K562 (cell line): ENCODE measurements around the gene MT1M. TPM values are rescaled to one million over a fixed set of nuclear protein-coding genes. Genes with fewer than 3 reads are reported as not detected.

Source experiments
- ATAC-seq: fragments of 200-7000 bp; cut with Tn5 transposase; 3 replicates; pipeline ENCODE4 v1.9.1; 2020; ENCODE audit warnings: moderate library complexity
- BruUV-seq: library from RNA; stranded (reverse); fragments of 400-500 nt; replicated peaks from 2 replicates; lab custom pipeline; 2021; lab: Mats Ljungman, UMichigan
- CTCF ChIA-PET: fragments of 300-600 bp; formaldehyde crosslinking; extraction: SDS; loops from one replicate; lab custom pipeline; 2021; ENCODE audit warnings: low intra/inter-chr PET ratio; lab: Yijun Ruan, JAX
- POLR2A ChIA-PET: fragments of 300-600, 350-650 bp; sonication (Branson Sonifier 250); formaldehyde crosslinking; extraction: SDS; loops from one replicate; lab custom pipeline; 2021; ENCODE audit warnings: antibody characterized with exemption, inconsistent platforms; lab: Yijun Ruan, JAX
- DNase-seq, 4 experiments: peaks; one replicate each; pipeline versions ENCODE4 v3.0.0 to v3.0.0-alpha.2; 2011 to 2018; ENCODE audit warnings: low spot score in 3 of 4, mixed read lengths in 3 of 4; ENCODE audit errors: extremely low read depth in 1 of 4
- FAIRE-seq: peaks from 2 replicates; lab custom pipeline; 2011; peaks lifted over from hg19 to GRCh38; lab: Jason Lieb, UNC
- H2AFZ ChIP-seq: 2 replicates; pipeline ENCODE4 v1.6.0; 2011; ENCODE audit warnings: low read depth, low read length, control low read depth, inconsistent platforms
- H3K27ac ChIP-seq: fragments of 200-600 bp; 3 replicates; pipeline ENCODE4 v1.8.0; 2011; ENCODE audit warnings: low read depth, mild to moderate bottlenecking, control low read depth, inconsistent platforms, low read length, moderate library complexity, mixed read lengths; ENCODE audit errors: extremely low read depth
- H3K27me3 ChIP-seq, 2 experiments: fragments of 300-600 bp in 1 of 2; 2 replicates in 1 of 2; 3 replicates in 1 of 2; pipeline versions ENCODE4 v1.6.0 to v1.8.0; 2011; ENCODE audit warnings: inconsistent platforms in 2 of 2, low read length in 2 of 2, mild to moderate bottlenecking in 1 of 2, mixed read lengths in 1 of 2, moderate library complexity in 1 of 2; ENCODE audit not compliant: control insufficient read depth in 2 of 2, insufficient read depth in 2 of 2
- H3K36me3 ChIP-seq: fragments of 300-600 bp; 3 replicates; pipeline ENCODE4 v1.8.0; 2011; ENCODE audit warnings: mild to moderate bottlenecking, low read length, inconsistent platforms; ENCODE audit not compliant: control insufficient read depth, insufficient read depth
- H3K4me1 ChIP-seq, 2 experiments: fragments of 200-600 bp in 1 of 2; replicated peaks in 1 of 2; 2 replicates in 1 of 2; 3 replicates in 1 of 2; pipeline versions ENCODE4 v1.5.1 to v1.8.0; 2011; ENCODE audit warnings: inconsistent platforms in 2 of 2, low read length in 2 of 2, mild to moderate bottlenecking in 1 of 2, mixed read lengths in 1 of 2, moderate library complexity in 1 of 2; ENCODE audit not compliant: control insufficient read depth in 2 of 2, insufficient read depth in 2 of 2
- H3K4me2 ChIP-seq: 2 replicates; pipeline ENCODE4 v1.6.1; 2011; ENCODE audit warnings: low read length, control low read depth, inconsistent platforms, mixed read lengths; ENCODE audit not compliant: insufficient read depth
- H3K4me3 ChIP-seq: fragments of 200-600 bp; sonication (generic), shearing (Covaris generic); 2 replicates; pipeline ENCODE4 v1.5.1; 2016; ENCODE audit warnings: control low read depth, inconsistent platforms
- H3K79me2 ChIP-seq: fragments of 200-600 bp; 3 replicates; pipeline ENCODE4 v1.8.0; 2011; ENCODE audit warnings: low read length, inconsistent platforms; ENCODE audit not compliant: control insufficient read depth, insufficient read depth
- H3K9ac ChIP-seq, 2 experiments: 2 replicates each; pipeline versions ENCODE4 v1.6.0 to v1.6.1; 2011; ENCODE audit warnings: low read depth in 2 of 2, low read length in 2 of 2, control low read depth in 1 of 2, inconsistent platforms in 1 of 2, mild to moderate bottlenecking in 1 of 2, mixed read lengths in 1 of 2; ENCODE audit not compliant: insufficient read depth in 1 of 2
- H3K9me1 ChIP-seq: one replicate; pipeline ENCODE4 v1.6.0; 2011; ENCODE audit warnings: inconsistent platforms, mild to moderate bottlenecking, low read length, moderate library complexity; ENCODE audit not compliant: control insufficient read depth, insufficient read depth
- H3K9me3 ChIP-seq: replicated peaks from 2 replicates; pipeline ENCODE4 v1.5.1; 2011; ENCODE audit warnings: low read depth, low read length, inconsistent platforms; ENCODE audit not compliant: control insufficient read depth, insufficient read depth
- H4K20me1 ChIP-seq: replicated peaks from 2 replicates; pipeline ENCODE4 v1.6.1; 2011; ENCODE audit warnings: low read length, inconsistent platforms, mixed read lengths; ENCODE audit not compliant: control insufficient read depth, insufficient read depth
- CGGBP1 ChIP-seq: fragments of 250-450 bp; sonication (Bioruptor Pico); IDR thresholded peaks from 2 replicates; pipeline ENCODE4 v1.9.0; 2021; ENCODE audit warnings: mild to moderate bottlenecking
- DDX20 ChIP-seq: fragments of 450-650 bp; IDR thresholded peaks from 2 replicates; pipeline ENCODE4 v1.6.1; 2016; ENCODE audit warnings: missing genetic modification characterization, low read depth, mild to moderate bottlenecking, missing compliant biosample characterization, moderate library complexity
- PRMT5 ChIP-seq: sonication (generic); formaldehyde crosslinking; IDR thresholded peaks from 2 replicates; pipeline ENCODE4 v1.5.0; 2020; ENCODE audit warnings: missing genetic modification reagents
- RAD21 ChIP-seq, 2 experiments: fragments of 250-450 bp in 1 of 2; fragments of 450-650 bp in 1 of 2; sonication (Bioruptor Pico) in 1 of 2; formaldehyde crosslinking in 1 of 2; IDR thresholded peaks in 1 of 2; conservative IDR thresholded peaks in 1 of 2; 2 replicates each; pipeline versions ENCODE4 v1.4.0 to v1.8.0; 2020 to 2022; ENCODE audit warnings: mild to moderate bottlenecking in 2 of 2, moderate library complexity in 1 of 2
- U2AF1 ChIP-seq: fragments of 200-400 bp; formaldehyde crosslinking; optimal IDR thresholded peaks from 2 replicates; pipeline ENCODE3; 2017; ENCODE audit warnings: mild to moderate bottlenecking, low read depth, low read length, moderate library complexity
- ZFP36 ChIP-seq: fragments of 150-350 bp; IDR thresholded peaks from 2 replicates; pipeline ENCODE4 v1.6.1; 2018; ENCODE audit warnings: low read length, low read depth; ENCODE audit not compliant: partially characterized antibody
- WGBS: fragments of 100-300 bp; shearing (Covaris generic); methylation state at CpG from one replicate; pipeline ENCODE4 v1.1.6; 2016; ENCODE audit warnings: low coverage, mixed read lengths; ENCODE audit not compliant: insufficient coverage; ENCODE audit errors: missing lambda C conversion rate; 5-methylcytosine and 5-hydroxymethylcytosine counted together
- in situ Hi-C: fragments of 300-500 bp; cut with MboI; formaldehyde crosslinking; loops from 4 replicates; pipeline ENCODE4 v1.15.0; 2018; ENCODE audit warnings: inconsistent platforms, mixed read lengths
- intact Hi-C: fragments of 100-400 bp; cut with micrococcal nuclease; formaldehyde crosslinking; loops from 2 replicates; pipeline ENCODE4 v1.14.2; 2022
- polyA plus RNA-seq, 8 experiments: library from polyadenylated mRNA; depleted of rRNA in 4 of 8; stranded (reverse) in 5 of 8; unstranded in 3 of 8; fragments of >200 nt; fragmentation: Nextera tagmentation in 2 of 8; fragmentation: Illumina TruSeq in 1 of 8; extraction: Ambion mirVana in 2 of 8; extraction: Trizol in 1 of 8; gene quantifications; 2 replicates each; pipeline versions ENCODE4 v1.2.1 to v1.2.3, GENCODE V29; 2011 to 2014; ENCODE audit warnings: inconsistent platforms in 1 of 8, missing spikeins in 1 of 8
- total RNA-seq, 7 experiments: library from RNA; depleted of rRNA in 6 of 7; stranded (reverse); fragments of >200 nt in 6 of 7; fragmentation: Illumina TruSeq in 2 of 7; extraction: Trizol in 2 of 7; gene quantifications; 2 replicates each; pipeline versions ENCODE4 v1.2.1 to v1.2.3, GENCODE V29; 2011 to 2021; ENCODE audit warnings: low replicate concordance in 1 of 7
- TF ChIP-seq, protein P1 (sequence below): fragments of 250-450 bp; sonication (Bioruptor Pico); IDR thresholded peaks from 2 replicates; pipeline ENCODE4 v1.8.0; 2022; ENCODE audit warnings: inconsistent platforms, mild to moderate bottlenecking, moderate library complexity, borderline replicate concordance
- TF ChIP-seq, protein P2 (sequence below), 3 experiments: IDR thresholded peaks in 2 of 3; conservative IDR thresholded peaks in 1 of 3; 2 replicates each; pipeline ENCODE4 v1.5.1; 2011 to 2012; ENCODE audit warnings: low read length in 3 of 3, mild to moderate bottlenecking in 3 of 3, control low read depth in 2 of 3, improper control_type of control experiment in 1 of 3, inconsistent platforms in 1 of 3, low read depth in 1 of 3, mixed read lengths in 1 of 3, moderate library complexity in 1 of 3; ENCODE audit not compliant: insufficient read depth in 2 of 3

The MT1M gene
- total and polyA plus RNA-seq, 9 of the 15 experiments (the other 6 are each of a cell fraction or from before 2014, with no cell fraction given): not detected

DNA sequence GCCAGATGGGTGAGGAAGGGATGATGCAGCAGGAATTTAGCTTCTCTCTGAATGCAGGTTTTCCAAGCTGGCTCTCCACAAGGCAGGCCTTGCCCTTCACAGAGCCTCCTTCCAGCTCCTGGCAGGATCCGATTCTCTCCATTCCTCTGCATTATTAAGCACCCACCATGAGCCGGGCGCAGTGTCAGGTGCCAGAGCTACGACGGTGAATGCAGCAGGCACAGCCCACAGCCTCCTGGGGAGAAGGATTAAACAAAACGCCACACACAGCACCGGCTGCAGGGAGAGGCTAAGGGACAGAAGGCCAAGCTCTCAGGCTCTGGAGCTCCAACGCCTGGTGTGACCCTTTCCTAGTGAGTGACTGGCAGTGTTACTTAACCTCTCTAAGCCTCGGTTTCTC, 31.1 kb upstream of the MT1M start:
- intact Hi-C loops (no loop called here), in situ Hi-C loops (no loop called here)

DNA sequence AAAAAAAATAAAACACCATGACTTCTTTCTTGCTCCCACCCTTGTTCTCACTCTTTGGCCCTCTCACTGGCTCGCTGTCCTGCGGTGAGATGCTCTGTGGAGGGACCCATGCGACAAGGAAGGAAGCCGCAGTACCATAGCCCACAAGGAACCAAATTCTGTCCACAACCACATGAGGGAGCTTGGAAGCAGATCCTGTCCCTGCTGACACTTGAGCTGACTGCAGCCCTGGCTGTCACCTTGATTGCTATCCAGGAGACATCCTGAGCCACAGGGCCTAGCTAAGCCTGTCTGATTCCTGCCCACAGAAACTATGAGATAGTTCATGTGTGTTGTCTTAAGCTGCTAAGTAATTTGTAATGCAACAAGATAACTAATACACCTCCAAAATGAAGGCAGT, 28.9 kb upstream of the MT1M start:
- ChIA-PET CTCF (interaction anchor here (1.3 to 1.5 kb wide), 2 partner anchors 27 to 99 kb away, joined by 3 to 13 read pairs; no protein-coding TSS in a partner anchor), POLR2A (interaction anchor here (0.6 kb wide), 2 partner anchors 20 to 268 kb away, joined by 3 to 4 read pairs; no protein-coding TSS in a partner anchor)
- Histone ChIP-seq H3K27me3 (peaks cover 3 to 11% of the 10 kb centered on the region in 2 experiments; a peak in 2 of 5 replicates), H3K9me3 (no peaks in the 10 kb centered on the region), H3K36me3 (no peaks in the 10 kb centered on the region), H3K4me3 (no peak overlapping the region), H3K4me2 (no peak overlapping the region), H3K9me1 (no peaks in the 10 kb centered on the region), H4K20me1 (no peaks in the 10 kb centered on the region), H3K9ac (no peak overlapping the region), H3K27ac (no peak overlapping the region), H3K79me2 (no peaks in the 10 kb centered on the region), H3K4me1 (peaks cover 15 to 20% of the 10 kb centered on the region in 2 experiments; a peak in 4 of 5 replicates), H2AFZ (no peak overlapping the region)
- intact Hi-C loops: loop anchor here (1.0 kb wide), 1 partner anchor 99 kb away; no protein-coding TSS in a partner anchor
- DNase-seq (peak in 2 of 4 experiments; percentile 54 to 69), FAIRE-seq (peak; percentile 68), ATAC-seq (peak; percentile 57)
- 11% methylated on average over 4 of the region's 4 CpGs for WGBS
- BruUV-seq: no TSS peak
- in situ Hi-C loops: no loop called here
- peak; percentile 55 for TF ChIP-seq ZFP36
- TF ChIP-seq, protein P1, sequence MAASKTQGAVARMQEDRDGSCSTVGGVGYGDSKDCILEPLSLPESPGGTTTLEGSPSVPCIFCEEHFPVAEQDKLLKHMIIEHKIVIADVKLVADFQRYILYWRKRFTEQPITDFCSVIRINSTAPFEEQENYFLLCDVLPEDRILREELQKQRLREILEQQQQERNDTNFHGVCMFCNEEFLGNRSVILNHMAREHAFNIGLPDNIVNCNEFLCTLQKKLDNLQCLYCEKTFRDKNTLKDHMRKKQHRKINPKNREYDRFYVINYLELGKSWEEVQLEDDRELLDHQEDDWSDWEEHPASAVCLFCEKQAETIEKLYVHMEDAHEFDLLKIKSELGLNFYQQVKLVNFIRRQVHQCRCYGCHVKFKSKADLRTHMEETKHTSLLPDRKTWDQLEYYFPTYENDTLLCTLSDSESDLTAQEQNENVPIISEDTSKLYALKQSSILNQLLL (CRISPR knock-in tag): no peak
- no peak for TF ChIP-seq CGGBP1 (CRISPR knock-in tag)
- TF ChIP-seq RAD21 (CRISPR knock-in tag; conservative IDR thresholded peaks at IDR 0.05 in 1 of 2, IDR thresholded peaks at IDR 0.05 in 1 of 2): peak; percentile 55 to 74
- TF ChIP-seq, protein P2, sequence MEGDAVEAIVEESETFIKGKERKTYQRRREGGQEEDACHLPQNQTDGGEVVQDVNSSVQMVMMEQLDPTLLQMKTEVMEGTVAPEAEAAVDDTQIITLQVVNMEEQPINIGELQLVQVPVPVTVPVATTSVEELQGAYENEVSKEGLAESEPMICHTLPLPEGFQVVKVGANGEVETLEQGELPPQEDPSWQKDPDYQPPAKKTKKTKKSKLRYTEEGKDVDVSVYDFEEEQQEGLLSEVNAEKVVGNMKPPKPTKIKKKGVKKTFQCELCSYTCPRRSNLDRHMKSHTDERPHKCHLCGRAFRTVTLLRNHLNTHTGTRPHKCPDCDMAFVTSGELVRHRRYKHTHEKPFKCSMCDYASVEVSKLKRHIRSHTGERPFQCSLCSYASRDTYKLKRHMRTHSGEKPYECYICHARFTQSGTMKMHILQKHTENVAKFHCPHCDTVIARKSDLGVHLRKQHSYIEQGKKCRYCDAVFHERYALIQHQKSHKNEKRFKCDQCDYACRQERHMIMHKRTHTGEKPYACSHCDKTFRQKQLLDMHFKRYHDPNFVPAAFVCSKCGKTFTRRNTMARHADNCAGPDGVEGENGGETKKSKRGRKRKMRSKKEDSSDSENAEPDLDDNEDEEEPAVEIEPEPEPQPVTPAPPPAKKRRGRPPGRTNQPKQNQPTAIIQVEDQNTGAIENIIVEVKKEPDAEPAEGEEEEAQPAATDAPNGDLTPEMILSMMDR (IDR thresholded peaks at IDR 0.05 in 2 of 3, conservative IDR thresholded peaks at IDR 0.05 in 1 of 3; ENCODE audit: insufficient read depth in 2 of 3, low read depth in 1 of 3, low read length in 3 of 3): peak; percentile 53 to 68 (median 61)
- TF ChIP-seq U2AF1: no peak
- no peak for TF ChIP-seq PRMT5 (CRISPR knock-in tag)

More for the DNA sequence above, 31.1 kb upstream of the MT1M start:
- no peak overlapping the region for H3K27ac ChIP-seq
- H3K9me3 ChIP-seq: no peaks in the 10 kb centered on the region
- no TSS peak for BruUV-seq
- CTCF ChIA-PET: interaction anchor here (0.9 to 1.2 kb wide), 2 partner anchors 23 to 100 kb away, joined by 3 to 4 read pairs; no protein-coding TSS in a partner anchor
- H3K9ac ChIP-seq: no peak overlapping the region
- no peak for DNase-seq
- POLR2A ChIA-PET: interaction anchor here (1.0 kb wide), 1 partner anchor 100 kb away, joined by 4 read pairs; no protein-coding TSS in a partner anchor
- H3K4me3 ChIP-seq: no peak overlapping the region
- no peaks in the 10 kb centered on the region for H3K9me1 ChIP-seq
- no peak for TF ChIP-seq DDX20 (tag)
- no peak overlapping the region for H3K4me2 ChIP-seq
- peaks cover 3 to 13% of the 10 kb centered on the region in 2 experiments; a peak in 2 of 5 replicates for H3K27me3 ChIP-seq
- H2AFZ ChIP-seq: no peak overlapping the region
- H3K36me3 ChIP-seq: no peaks in the 10 kb centered on the region
- H4K20me1 ChIP-seq: no peaks in the 10 kb centered on the region
- H3K79me2 ChIP-seq: no peaks in the 10 kb centered on the region
- 1% methylated on average over 9 of the region's 9 CpGs for WGBS
- H3K4me1 ChIP-seq: peaks cover 0 to 2% of the 10 kb centered on the region in 2 experiments; a peak in 1 of 5 replicates
- no peak for ATAC-seq
- no peak for FAIRE-seq
